Hematopoietic multipotent progenitor cell treated with erythropoietin and hydrocortisone succinate and interleukin-3 and kit ligand, for 6 days (in vitro differentiated cells): Measurements from ENCODE around the gene NDUFB5.

ENCODE experiments used
- DNase-seq: peaks from one replicate; pipeline ENCODE4 v3.0.0-alpha.2; 2015

NDUFB5 gene

GRCh38 chr3:179604321-179605078 is at the start of gene NDUFB5, which contains the start of gene MRPL47:
TSS of gene NDUFB5 (plus strand) at chr3:179604794. CDS start at chr3:179604816, 22 bp downstream.
TSS of gene MRPL47 (minus strand) at chr3:179604638. CDS start at chr3:179604624, 14 bp downstream.
- DNase-seq: peak; percentile 99

- peak; percentile 88 for DNase-seq
These were observed 45.7 kb upstream of the NDUFB5 start for GRCh38 chr3:179558742-179559364.

- no peak for DNase-seq
These were observed 43.8 kb upstream of the NDUFB5 start for GRCh38 chr3:179560791-179561190.

- peak; percentile 100 for DNase-seq
These were observed 41.9 kb upstream of the NDUFB5 start, which contains the start of gene ACTL6A for GRCh38 chr3:179562591-179563270. TSS of gene ACTL6A (plus strand) at chr3:179562926. CDS start at chr3:179563093, 167 bp downstream.

- DNase-seq: peak; percentile 91
These were observed 41.3 kb upstream of the NDUFB5 start for GRCh38 chr3:179563271-179563783.

- no peak for DNase-seq
These were observed 39.1 kb upstream of the NDUFB5 start for GRCh38 chr3:179565496-179565895.

GRCh38 chr3:179580992-179581391 is 23.6 kb upstream of the NDUFB5 start:
- DNase-seq: peak; percentile 80

- no peak for DNase-seq
These were observed 15.5 kb upstream of the NDUFB5 start for GRCh38 chr3:179589143-179589542.

- no peak for DNase-seq
These were observed 13.9 kb upstream of the NDUFB5 start for GRCh38 chr3:179590669-179591068.

- DNase-seq: no peak
These were observed 13.3 kb upstream of the NDUFB5 start for GRCh38 chr3:179591313-179591712.

GRCh38 chr3:179599531-179599930 is 5.1 kb upstream of the NDUFB5 start:
- DNase-seq: no peak

GRCh38 chr3:179603321-179603720 is 1.3 kb upstream of the NDUFB5 start:
- DNase-seq: no peak

- peak; percentile 39 for DNase-seq
These were observed 763 bp upstream of the NDUFB5 start for GRCh38 chr3:179603831-179604230.

GRCh38 chr3:179606534-179607085 is 2.0 kb downstream of the NDUFB5 start:
- no peak for DNase-seq

GRCh38 chr3:179608931-179609720 is 4.5 kb downstream of the NDUFB5 start:
- peak; percentile 64 for DNase-seq

- DNase-seq: no peak
These were observed 5.5 kb downstream of the NDUFB5 start for GRCh38 chr3:179610066-179610465.

GRCh38 chr3:179613807-179614206 is 9.2 kb downstream of the NDUFB5 start:
- DNase-seq: no peak

GRCh38 chr3:179615458-179616173 is 11.0 kb downstream of the NDUFB5 start:
- DNase-seq: peak; percentile 73

GRCh38 chr3:179622023-179622422 is 17.4 kb downstream of the NDUFB5 start:
- DNase-seq: no peak

- DNase-seq: no peak
These were observed 19.9 kb downstream of the NDUFB5 start for GRCh38 chr3:179624451-179624850.

- no peak for DNase-seq
These were observed 26.3 kb downstream of the NDUFB5 start for GRCh38 chr3:179630753-179631451.
